Measurements from ENCODE around the gene ATXN7L2. TPM values are rescaled to one million over a fixed set of nuclear protein-coding genes. Genes with fewer than 3 reads are reported as not detected.
A peak's percentile ranks its signal among the peaks of the same experiment; 100 is the strongest.

The ATXN7L2 gene
- total RNA-seq, 2 donors from 2014 or later = 5.1 to 6.1 TPM

DNA sequence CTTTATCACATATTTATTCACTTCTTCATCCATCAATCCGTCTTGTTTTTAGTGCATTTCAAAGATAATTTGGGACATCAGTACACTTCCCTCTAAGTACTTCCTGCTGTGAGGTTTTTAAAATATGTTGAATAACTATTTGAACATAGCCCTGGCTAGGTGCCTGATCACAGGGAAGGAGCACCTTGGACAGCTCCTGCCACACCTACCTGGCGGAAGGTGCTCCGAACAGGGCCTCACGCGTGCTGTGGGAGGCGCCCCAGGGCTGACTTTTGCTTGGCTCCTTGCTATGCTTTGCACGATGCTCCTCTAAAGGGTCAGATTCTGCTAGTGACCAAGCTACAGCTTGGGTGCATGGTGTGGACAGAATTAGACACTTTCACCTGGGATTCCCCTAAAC lies 4.9 kb upstream of the ATXN7L2 start:
- TF ChIP-seq CTCF (conservative IDR thresholded peaks at IDR 0.05) = peak; percentile 40
- H3K27ac Mint-ChIP-seq = no peak overlapping the region
- 40 to 41% methylated on average over 6 to 7 of the region's 7 CpGs for WGBS, 2 experiments (ENCODE audit: insufficient coverage in 1 of 2, insufficient read length in 1 of 2)

DNA sequence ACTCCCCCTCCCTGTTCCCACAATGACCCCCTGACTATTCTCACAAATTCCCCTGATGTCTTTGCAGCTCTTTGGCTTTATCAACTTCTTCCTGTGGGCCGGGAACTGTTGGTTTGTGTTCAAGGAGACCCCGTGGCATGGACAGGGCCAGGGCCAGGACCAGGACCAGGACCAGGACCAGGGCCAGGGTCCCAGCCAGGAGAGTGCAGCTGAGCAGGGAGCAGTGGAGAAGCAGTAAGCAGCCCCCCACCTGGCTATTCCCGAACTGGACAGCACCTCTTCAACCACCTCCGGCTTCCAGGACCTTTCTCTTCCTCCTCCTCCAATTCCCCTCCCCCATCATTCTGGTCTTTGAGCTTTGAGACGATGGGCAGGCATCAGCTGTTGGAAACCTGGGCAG lies 4.4 kb upstream of the ATXN7L2 start:
- H3K27me3 ChIP-seq (ENCODE audit: control insufficient read depth, insufficient read depth, low read length, poor library complexity, severe bottlenecking) = peaks cover 23% of the 10 kb centered on the region
- no peak for TF ChIP-seq CTCF (conservative IDR thresholded peaks at IDR 0.05)
- H3K4me3 Mint-ChIP-seq = no peak overlapping the region
- DNase-seq = no peak
- H3K9me3 ChIP-seq (ENCODE audit: control insufficient read depth, low read length) = no peaks in the 10 kb centered on the region
- H3K36me3 ChIP-seq (ENCODE audit: control insufficient read depth, insufficient read depth, low read length) = no peaks in the 10 kb centered on the region
- no peaks in the 10 kb centered on the region for H3K36me3 Mint-ChIP-seq (ENCODE audit: low read depth)
- peaks cover 16% of the 10 kb centered on the region for H3K27me3 Mint-ChIP-seq (ENCODE audit: insufficient read depth)
- H3K9me3 Mint-ChIP-seq = no peaks in the 10 kb centered on the region
- WGBS, 2 experiments (ENCODE audit: insufficient coverage in 1 of 2, insufficient read length in 1 of 2) = 80 to 81% methylated on average over 5 of the region's 5 CpGs
- no peak overlapping the region for H3K4me3 ChIP-seq (ENCODE audit: low read length)
- H3K4me1 Mint-ChIP-seq = peaks cover 16% of the 10 kb centered on the region
- no peak overlapping the region for H3K27ac ChIP-seq (ENCODE audit: low read depth, low read length)
- H3K27ac Mint-ChIP-seq = no peak overlapping the region
- no peak overlapping the region for H3K9ac ChIP-seq (ENCODE audit: extremely low read depth, low read length, poor library complexity, severe bottlenecking)
- peaks cover 6% of the 10 kb centered on the region for H3K4me1 ChIP-seq (ENCODE audit: control insufficient read depth, insufficient read depth, low read length)

More for the DNA sequence above, 4.9 kb upstream of the ATXN7L2 start:
- Mint-ChIP-seq H3K4me3 (no peak overlapping the region), H3K27me3 (ENCODE audit: insufficient read depth) (peaks cover 16% of the 10 kb centered on the region), H3K9me3 (no peaks in the 10 kb centered on the region), H3K4me1 (peaks cover 16% of the 10 kb centered on the region), H3K36me3 (ENCODE audit: low read depth) (no peaks in the 10 kb centered on the region)
- Histone ChIP-seq H3K9me3 (ENCODE audit: control insufficient read depth, low read length) (no peaks in the 10 kb centered on the region), H3K4me3 (ENCODE audit: low read length) (no peak overlapping the region), H3K27me3 (ENCODE audit: control insufficient read depth, insufficient read depth, low read length, poor library complexity, severe bottlenecking) (peaks cover 23% of the 10 kb centered on the region), H3K9ac (ENCODE audit: extremely low read depth, low read length, poor library complexity, severe bottlenecking) (no peak overlapping the region), H3K4me1 (ENCODE audit: control insufficient read depth, insufficient read depth, low read length) (peaks cover 6% of the 10 kb centered on the region), H3K27ac (ENCODE audit: low read depth, low read length) (no peak overlapping the region), H3K36me3 (ENCODE audit: control insufficient read depth, insufficient read depth, low read length) (no peaks in the 10 kb centered on the region)
- DNase-seq = peak; percentile 87

DNA sequence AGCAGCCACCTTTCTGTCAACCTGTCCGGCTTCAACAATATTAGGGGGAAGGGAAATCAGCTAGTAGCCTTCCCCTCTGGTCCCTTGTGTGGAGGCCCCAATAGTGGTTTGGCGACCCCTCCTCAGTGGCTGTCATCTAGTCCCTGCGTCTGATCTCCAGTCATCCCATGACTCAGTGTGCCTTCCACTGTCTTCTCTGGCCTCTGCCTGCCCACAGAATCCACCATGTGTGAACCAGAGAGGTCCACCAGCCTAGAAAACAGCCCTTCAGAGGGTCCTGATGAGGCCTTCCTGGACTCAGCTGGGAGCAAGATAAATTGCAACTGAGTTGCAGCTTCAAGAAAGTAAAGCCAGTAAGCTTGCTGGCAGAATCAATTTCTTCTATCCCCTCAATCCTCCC lies 3.8 kb upstream of the ATXN7L2 start:
- Mint-ChIP-seq H3K9me3 (no peaks in the 10 kb centered on the region), H3K4me3 (no peak overlapping the region), H3K27ac (no peak overlapping the region), H3K4me1 (peaks cover 21% of the 10 kb centered on the region), H3K36me3 (ENCODE audit: low read depth) (no peaks in the 10 kb centered on the region), H3K27me3 (ENCODE audit: insufficient read depth) (peaks cover 11% of the 10 kb centered on the region)
- no peak for DNase-seq
- Histone ChIP-seq H3K27ac (ENCODE audit: low read depth, low read length) (no peak overlapping the region), H3K36me3 (ENCODE audit: control insufficient read depth, insufficient read depth, low read length) (no peaks in the 10 kb centered on the region), H3K9me3 (ENCODE audit: control insufficient read depth, low read length) (no peaks in the 10 kb centered on the region), H3K4me3 (ENCODE audit: low read length) (no peak overlapping the region), H3K9ac (ENCODE audit: extremely low read depth, low read length, poor library complexity, severe bottlenecking) (no peak overlapping the region), H3K27me3 (ENCODE audit: control insufficient read depth, insufficient read depth, low read length, poor library complexity, severe bottlenecking) (peaks cover 23% of the 10 kb centered on the region), H3K4me1 (ENCODE audit: control insufficient read depth, insufficient read depth, low read length) (peaks cover 6% of the 10 kb centered on the region)
- 90 to 100% methylated on average over 1 to 3 of the region's 3 CpGs for WGBS, 2 experiments (ENCODE audit: insufficient coverage in 1 of 2, insufficient read length in 1 of 2)
- TF ChIP-seq CTCF (conservative IDR thresholded peaks at IDR 0.05) = no peak

Data from endodermal cell (in vitro differentiated cells).